Fibroblast of the aortic adventitia (primary cell): Measurements from ENCODE around the gene PAFAH1B1. TPM values are rescaled to one million over a fixed set of nuclear protein-coding genes. Genes with fewer than 3 reads are reported as not detected.
"Not testable (repeated sequence)": the region's sequence is repeated elsewhere in the genome, so short reads cannot be mapped to it uniquely, and the experiment has no call there.

Source experiments
- DNase-seq: peaks from one replicate; pipeline ENCODE4 v3.0.0-alpha.2; 2010; ENCODE audit warnings: low read depth
- H3K4me3 ChIP-seq: 2 replicates; pipeline ENCODE4 v1.5.1; 2011; ENCODE audit warnings: low read depth, mild to moderate bottlenecking, control low read depth, low read length, moderate library complexity
- CTCF ChIP-seq: IDR thresholded peaks from 2 replicates; pipeline ENCODE4 v1.5.1; 2011; ENCODE audit warnings: mild to moderate bottlenecking, low read length, control low read depth, inconsistent platforms; ENCODE audit not compliant: insufficient read depth
- total RNA-seq: library from RNA; depleted of rRNA; stranded (reverse); fragments of >200 nt; gene quantifications from 2 replicates; pipeline ENCODE4 v1.2.3, GENCODE V29; 2012; ENCODE audit warnings: low replicate concordance

The PAFAH1B1 gene
- total RNA-seq, 1 donor, result 131 TPM

- no peak for TF ChIP-seq CTCF
- no peak overlapping the region for H3K4me3 ChIP-seq
- DNase-seq, result no peak
Observed at GRCh38 chr17:2624292-2624731, 30.9 kb downstream of the PAFAH1B1 start.

GRCh38 chr17:2626626-2627219 lies 33.3 kb downstream of the PAFAH1B1 start:
- DNase-seq, H3K4me3 ChIP-seq: not testable (repeated sequence)

- DNase-seq, H3K4me3 ChIP-seq: not testable (repeated sequence)
Observed at GRCh38 chr17:2628922-2629321, 35.5 kb downstream of the PAFAH1B1 start.

- no peak for TF ChIP-seq CTCF
- no peak overlapping the region for H3K4me3 ChIP-seq
- no peak for DNase-seq
Observed at GRCh38 chr17:2631211-2631610, 37.8 kb downstream of the PAFAH1B1 start.

- no peak for TF ChIP-seq CTCF
- no peak overlapping the region for H3K4me3 ChIP-seq
- no peak for DNase-seq
Observed at GRCh38 chr17:2634361-2634960, 41.0 kb downstream of the PAFAH1B1 start.

GRCh38 chr17:2635241-2635640 lies 41.8 kb downstream of the PAFAH1B1 start:
- no peak overlapping the region for H3K4me3 ChIP-seq
- no peak for TF ChIP-seq CTCF
- DNase-seq, result no peak

- no peak for TF ChIP-seq CTCF
- DNase-seq, result no peak
- no peak overlapping the region for H3K4me3 ChIP-seq
Observed at GRCh38 chr17:2635675-2636074, 42.2 kb downstream of the PAFAH1B1 start.

- TF ChIP-seq CTCF, result no peak
- H3K4me3 ChIP-seq, result no peak overlapping the region
- DNase-seq, result no peak
Observed at GRCh38 chr17:2636169-2636930, 42.9 kb downstream of the PAFAH1B1 start.
